AG08395 (cell line): ENCODE measurements around the gene MYL1.

Experiments used
- DNase-seq: peaks from one replicate; pipeline ENCODE4 v3.0.0; 2012; ENCODE audit warnings: mixed read lengths, low spot score

The MYL1 gene

GRCh38 chr2:210267698-210268097 lies 47.3 kb downstream of the MYL1 start:
- DNase-seq, result no peak

DNA sequence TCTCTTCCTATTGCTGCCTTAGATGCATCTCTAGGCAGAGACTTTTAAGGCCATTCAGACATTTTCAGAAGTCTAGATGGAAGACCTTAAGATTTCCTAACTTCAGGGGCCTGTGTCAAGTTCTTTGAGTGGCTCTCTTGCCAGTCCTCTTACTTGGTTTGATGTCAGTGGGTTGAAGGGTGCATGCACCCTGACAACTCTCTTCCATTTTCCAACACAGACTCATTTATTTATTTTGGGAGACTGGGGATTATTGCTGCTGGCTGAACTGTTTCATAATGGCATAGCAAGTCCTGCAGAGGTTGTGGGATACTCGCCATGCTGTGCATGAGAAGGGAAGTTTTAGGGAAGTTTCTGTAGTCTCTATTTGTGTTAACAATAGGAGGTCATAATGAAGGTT lies 50.7 kb downstream of the MYL1 start:
- no peak for DNase-seq

DNA sequence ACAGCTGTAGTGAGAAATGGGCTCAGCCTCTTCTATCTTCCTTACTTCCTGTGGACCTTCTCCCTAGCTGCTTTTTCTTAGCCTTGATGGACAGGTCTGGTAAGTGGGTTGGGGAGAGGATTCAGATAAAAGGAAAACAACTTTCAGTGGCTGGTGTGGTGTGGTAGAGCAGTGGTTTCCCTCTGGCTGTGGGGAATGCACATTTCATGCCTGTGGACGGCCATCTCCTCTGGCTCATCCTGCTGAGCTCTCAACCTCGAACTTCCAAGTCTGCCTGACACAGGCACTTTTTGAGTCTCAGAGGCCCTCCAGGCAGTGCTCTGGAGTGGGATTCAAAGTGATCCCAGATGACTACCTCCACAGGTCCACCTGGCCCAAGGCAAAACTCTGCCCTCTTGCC lies 51.1 kb downstream of the MYL1 start:
- DNase-seq, result no peak

GRCh38 chr2:210262036-210262435 lies 52.9 kb downstream of the MYL1 start:
- DNase-seq, result no peak

GRCh38 chr2:210259687-210260086 lies 55.3 kb downstream of the MYL1 start:
- no peak for DNase-seq

- DNase-seq, result no peak
Observed at GRCh38 chr2:210252699-210253606, 62.0 kb downstream of the MYL1 start.

- DNase-seq, result no peak
Observed at GRCh38 chr2:210250622-210251021, 64.4 kb downstream of the MYL1 start.
